ENCODE measurements around the gene SEC24D.

SEC24D gene

DNA sequence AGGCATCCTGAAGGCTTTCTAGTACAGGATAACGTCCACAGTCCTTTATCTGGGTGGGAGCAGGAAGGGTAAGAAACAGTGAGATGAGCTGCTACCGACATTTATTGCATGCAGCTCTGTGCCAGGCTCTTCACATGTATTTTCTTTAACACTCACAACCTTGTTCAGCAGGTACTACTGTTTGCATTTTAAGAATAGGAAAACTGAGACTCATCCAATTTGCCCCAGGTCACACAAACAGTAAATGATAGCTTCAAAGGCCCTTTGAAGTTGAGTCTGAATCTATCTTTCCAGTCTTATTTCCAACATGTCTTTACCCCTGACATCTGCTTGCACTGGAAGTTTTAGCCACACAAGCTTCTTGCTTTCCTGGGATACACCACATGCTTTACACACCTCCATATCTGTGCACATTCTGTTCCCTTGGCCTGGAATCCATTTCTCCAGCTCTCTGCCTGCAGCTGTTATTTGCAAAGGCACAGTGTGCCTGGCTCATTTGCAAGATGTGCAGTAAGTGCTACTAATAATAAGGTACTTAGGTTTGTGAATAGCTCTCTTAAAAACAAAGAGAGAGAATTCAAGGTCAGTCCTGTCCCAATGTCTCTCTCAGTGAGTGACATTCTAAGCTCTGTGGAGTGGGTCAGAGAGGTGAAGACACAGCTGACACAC lies 89.5 kb downstream of the SEC24D start:
- Histone ChIP-seq H3K4me3 (ENCODE audit: low read depth in 1 of 2, low read length in 2 of 2) (no peak overlapping the region), H3K27ac (ENCODE audit: low read length) (no peak overlapping the region), H3K4me1 (ENCODE audit: control insufficient read depth in 1 of 2, insufficient read depth in 2 of 2, low read length in 2 of 2) (peaks cover 3 to 21% of the 10 kb centered on the region in 2 donors), H3K36me3 (ENCODE audit: control insufficient read depth in 1 of 2, insufficient read depth in 2 of 2, low read length in 2 of 2) (peaks cover 15 to 16% of the 10 kb centered on the region in 2 donors), H3K9me3 (ENCODE audit: control insufficient read depth in 1 of 2, low read length in 2 of 2) (no peaks in the 10 kb centered on the region), H3K27me3 (ENCODE audit: low read depth, low read length) (no peaks in the 10 kb centered on the region)

DNA sequence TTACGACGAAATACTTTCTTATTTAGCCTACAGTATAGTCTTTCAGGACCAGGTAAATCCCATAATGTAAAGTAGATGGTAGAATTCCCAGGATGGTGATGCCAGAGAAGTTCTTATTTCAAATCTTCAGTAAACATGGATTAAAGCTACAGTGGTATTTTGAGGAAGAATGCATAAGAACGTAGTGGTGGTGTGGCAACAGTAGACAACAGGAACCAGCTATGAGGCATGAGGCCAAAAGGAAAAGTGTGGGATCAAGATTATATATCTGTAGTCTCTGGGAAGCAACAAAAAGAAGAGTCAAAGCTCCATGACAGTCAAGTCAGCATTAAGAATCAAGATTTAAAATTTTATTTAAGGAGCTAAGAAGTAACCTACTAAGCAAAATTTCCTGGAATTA lies 90.6 kb downstream of the SEC24D start:
- H3K4me3 ChIP-seq (ENCODE audit: low read depth in 1 of 2, low read length in 2 of 2): no peak overlapping the region
- H3K9me3 ChIP-seq (ENCODE audit: control insufficient read depth in 1 of 2, low read length in 2 of 2): no peaks in the 10 kb centered on the region
- peaks cover 3 to 24% of the 10 kb centered on the region in 2 donors for H3K4me1 ChIP-seq (ENCODE audit: control insufficient read depth in 1 of 2, insufficient read depth in 2 of 2, low read length in 2 of 2)
- peak overlapping the region; percentile 79 for H3K27ac ChIP-seq (ENCODE audit: low read length)
- no peaks in the 10 kb centered on the region for H3K27me3 ChIP-seq (ENCODE audit: low read depth, low read length)
- peaks cover 11 to 17% of the 10 kb centered on the region in 2 donors for H3K36me3 ChIP-seq (ENCODE audit: control insufficient read depth in 1 of 2, insufficient read depth in 2 of 2, low read length in 2 of 2)

- Histone ChIP-seq H3K27ac (ENCODE audit: low read length) (peak overlapping the region; percentile 79), H3K36me3 (ENCODE audit: control insufficient read depth in 1 of 2, insufficient read depth in 2 of 2, low read length in 2 of 2) (peaks cover 22 to 24% of the 10 kb centered on the region in 2 donors), H3K4me1 (ENCODE audit: control insufficient read depth in 1 of 2, insufficient read depth in 2 of 2, low read length in 2 of 2) (peaks cover 3 to 35% of the 10 kb centered on the region in 2 donors), H3K27me3 (ENCODE audit: low read depth, low read length) (no peaks in the 10 kb centered on the region), H3K4me3 (ENCODE audit: low read depth in 1 of 2, low read length in 2 of 2) (no peak overlapping the region), H3K9me3 (ENCODE audit: control insufficient read depth in 1 of 2, low read length in 2 of 2) (no peaks in the 10 kb centered on the region)
These were observed 92.1 kb downstream of the SEC24D start for GRCh38 chr4:118743867-118744266.

- Histone ChIP-seq H3K9me3 (ENCODE audit: control insufficient read depth in 1 of 2, low read length in 2 of 2) (no peaks in the 10 kb centered on the region), H3K27ac (ENCODE audit: low read length) (peak overlapping the region; percentile 53), H3K4me3 (ENCODE audit: low read depth in 1 of 2, low read length in 2 of 2) (no peak overlapping the region), H3K36me3 (ENCODE audit: control insufficient read depth in 1 of 2, insufficient read depth in 2 of 2, low read length in 2 of 2) (peaks cover 32 to 33% of the 10 kb centered on the region in 2 donors), H3K27me3 (ENCODE audit: low read depth, low read length) (no peaks in the 10 kb centered on the region), H3K4me1 (ENCODE audit: control insufficient read depth in 1 of 2, insufficient read depth in 2 of 2, low read length in 2 of 2) (peaks cover 3 to 48% of the 10 kb centered on the region in 2 donors)
These were observed 93.9 kb downstream of the SEC24D start for GRCh38 chr4:118742050-118742449.

DNA sequence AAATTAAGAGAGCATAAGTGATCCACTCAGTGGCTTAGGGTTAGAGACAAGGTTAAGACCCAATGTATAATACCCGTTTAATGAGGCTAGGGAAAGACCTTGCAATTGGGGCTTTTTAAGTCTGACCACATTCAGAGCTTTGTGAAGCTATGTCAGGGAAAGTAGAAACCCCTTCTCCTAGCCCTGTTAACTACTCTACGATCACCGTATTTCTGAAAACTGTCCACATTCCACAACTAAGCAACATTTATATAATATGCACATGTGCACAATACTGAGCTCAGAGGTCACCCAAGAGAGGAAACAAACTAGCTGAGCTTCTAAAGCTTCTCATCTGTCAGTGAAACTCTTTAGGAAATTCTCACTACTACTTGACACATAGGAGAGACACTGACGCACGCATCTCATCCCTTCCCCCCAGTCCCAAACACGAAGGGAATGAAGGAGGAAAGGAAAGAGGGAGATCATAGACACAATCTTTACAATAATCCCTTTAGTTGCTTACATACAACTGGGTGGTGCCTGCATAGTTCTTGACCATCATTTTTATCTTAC lies 94.5 kb downstream of the SEC24D start:
- Histone ChIP-seq H3K27ac (ENCODE audit: low read length) (peak overlapping the region; percentile 53), H3K4me3 (ENCODE audit: low read depth in 1 of 2, low read length in 2 of 2) (peak overlapping the region in 1 of 2 donors; percentile 4), H3K27me3 (ENCODE audit: low read depth, low read length) (no peaks in the 10 kb centered on the region), H3K4me1 (ENCODE audit: control insufficient read depth in 1 of 2, insufficient read depth in 2 of 2, low read length in 2 of 2) (peaks cover 1 to 47% of the 10 kb centered on the region in 2 donors), H3K36me3 (ENCODE audit: control insufficient read depth in 1 of 2, insufficient read depth in 2 of 2, low read length in 2 of 2) (peaks cover 35% of the 10 kb centered on the region in 2 donors), H3K9me3 (ENCODE audit: control insufficient read depth in 1 of 2, low read length in 2 of 2) (no peaks in the 10 kb centered on the region)

DNA sequence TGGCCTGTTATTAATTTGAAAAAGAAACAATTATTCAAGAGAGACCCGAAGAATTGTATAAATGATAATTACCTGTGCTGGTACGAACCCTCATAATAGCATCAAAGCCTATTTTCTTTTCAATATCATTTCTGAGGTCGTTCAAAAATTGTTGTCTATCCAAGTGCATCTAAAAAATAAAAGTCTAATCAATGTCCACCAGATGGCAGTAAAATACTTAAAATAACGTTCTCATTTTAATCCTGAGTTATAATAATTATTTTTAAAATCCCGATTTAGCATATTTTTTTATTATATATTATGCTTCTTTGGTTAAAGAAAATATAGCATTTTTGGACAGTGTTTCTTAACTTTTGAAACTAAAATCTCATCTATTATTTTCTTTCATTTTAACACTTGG lies 95.1 kb downstream of the SEC24D start:
- peaks cover 38 to 40% of the 10 kb centered on the region in 2 donors for H3K36me3 ChIP-seq (ENCODE audit: control insufficient read depth in 1 of 2, insufficient read depth in 2 of 2, low read length in 2 of 2)
- no peaks in the 10 kb centered on the region for H3K9me3 ChIP-seq (ENCODE audit: control insufficient read depth in 1 of 2, low read length in 2 of 2)
- peaks cover 0 to 49% of the 10 kb centered on the region in 2 donors for H3K4me1 ChIP-seq (ENCODE audit: control insufficient read depth in 1 of 2, insufficient read depth in 2 of 2, low read length in 2 of 2)
- H3K4me3 ChIP-seq (ENCODE audit: low read depth in 1 of 2, low read length in 2 of 2): peak overlapping the region in 1 of 2 donors; percentile 4
- peak overlapping the region; percentile 65 for H3K27ac ChIP-seq (ENCODE audit: low read length)
- no peaks in the 10 kb centered on the region for H3K27me3 ChIP-seq (ENCODE audit: low read depth, low read length)

DNA sequence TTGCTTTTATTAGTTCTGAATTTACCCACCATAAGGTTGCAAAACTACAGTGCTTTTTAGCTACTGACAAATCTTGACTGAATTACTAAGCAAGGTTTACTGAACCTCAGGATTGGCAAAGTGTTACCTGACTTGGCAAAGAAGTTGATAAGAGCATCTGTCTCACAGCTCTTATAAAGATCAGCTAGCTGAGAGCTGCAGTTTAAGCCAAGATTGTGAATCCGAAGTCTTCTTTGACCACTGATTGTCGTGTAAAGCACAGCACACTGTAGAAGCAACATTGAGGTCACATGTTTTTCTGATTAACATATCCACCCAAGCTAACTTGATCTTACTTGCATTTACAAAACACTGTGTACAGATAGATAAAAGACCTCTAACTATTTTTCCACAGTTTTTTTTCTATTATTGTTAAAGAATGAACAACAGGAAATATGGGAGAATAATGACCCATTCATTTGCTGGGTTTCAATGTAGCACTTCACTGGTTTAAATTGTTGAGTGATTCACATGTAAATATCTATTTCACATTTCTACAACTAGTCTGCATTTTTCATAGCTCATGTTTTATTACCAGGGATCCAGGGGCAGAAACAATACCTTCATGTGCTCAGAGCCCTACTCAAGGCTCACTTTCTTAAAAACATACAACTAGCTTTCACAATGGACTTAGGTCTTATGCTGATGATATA lies 96.8 kb downstream of the SEC24D start:
- peaks cover 36 to 49% of the 10 kb centered on the region in 2 donors for H3K36me3 ChIP-seq (ENCODE audit: control insufficient read depth in 1 of 2, insufficient read depth in 2 of 2, low read length in 2 of 2)

GRCh38 chr4:118738090-118738489 lies 97.8 kb downstream of the SEC24D start:
- H3K9me3 ChIP-seq (ENCODE audit: control insufficient read depth in 1 of 2, low read length in 2 of 2): no peaks in the 10 kb centered on the region
- H3K27ac ChIP-seq (ENCODE audit: low read length): peak overlapping the region; percentile 65
- H3K36me3 ChIP-seq (ENCODE audit: control insufficient read depth in 1 of 2, insufficient read depth in 2 of 2, low read length in 2 of 2): peaks cover 33 to 48% of the 10 kb centered on the region in 2 donors
- H3K4me1 ChIP-seq (ENCODE audit: control insufficient read depth in 1 of 2, insufficient read depth in 2 of 2, low read length in 2 of 2): peaks cover 0 to 43% of the 10 kb centered on the region in 2 donors
- H3K4me3 ChIP-seq (ENCODE audit: low read depth in 1 of 2, low read length in 2 of 2): no peak overlapping the region
- H3K27me3 ChIP-seq (ENCODE audit: low read depth, low read length): no peaks in the 10 kb centered on the region

More for the DNA sequence above, 96.8 kb downstream of the SEC24D start:
- Histone ChIP-seq H3K27me3 (ENCODE audit: low read depth, low read length) (no peaks in the 10 kb centered on the region), H3K27ac (ENCODE audit: low read length) (peak overlapping the region; percentile 65), H3K4me3 (ENCODE audit: low read depth in 1 of 2, low read length in 2 of 2) (no peak overlapping the region), H3K9me3 (ENCODE audit: control insufficient read depth in 1 of 2, low read length in 2 of 2) (no peaks in the 10 kb centered on the region), H3K4me1 (ENCODE audit: control insufficient read depth in 1 of 2, insufficient read depth in 2 of 2, low read length in 2 of 2) (peaks cover 0 to 43% of the 10 kb centered on the region in 2 donors)

DNA sequence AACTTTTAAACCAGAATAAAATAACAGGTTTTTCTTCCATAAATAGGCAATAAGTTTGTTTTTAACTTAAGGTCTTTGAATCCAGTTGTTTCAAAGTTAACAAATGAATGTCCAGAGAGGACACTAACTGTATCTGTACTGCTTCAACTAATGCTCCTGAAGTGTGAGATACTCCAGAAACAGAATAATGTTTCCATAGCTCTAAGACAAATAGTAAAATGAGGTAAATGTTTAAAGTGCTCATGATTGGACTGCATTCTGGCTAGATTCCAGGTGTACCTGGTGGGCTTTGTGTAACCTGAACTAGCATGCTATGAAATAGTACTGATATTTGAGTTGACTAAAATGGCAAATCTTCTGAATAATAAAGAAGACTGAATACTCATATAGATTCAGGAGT lies 99.0 kb downstream of the SEC24D start:
- Histone ChIP-seq H3K36me3 (ENCODE audit: control insufficient read depth in 1 of 2, insufficient read depth in 2 of 2, low read length in 2 of 2) (peaks cover 41 to 55% of the 10 kb centered on the region in 2 donors), H3K4me3 (ENCODE audit: low read depth in 1 of 2, low read length in 2 of 2) (no peak overlapping the region), H3K27me3 (ENCODE audit: low read depth, low read length) (no peaks in the 10 kb centered on the region), H3K4me1 (ENCODE audit: control insufficient read depth in 1 of 2, insufficient read depth in 2 of 2, low read length in 2 of 2) (peaks cover 0 to 40% of the 10 kb centered on the region in 2 donors), H3K27ac (ENCODE audit: low read length) (no peak overlapping the region), H3K9me3 (ENCODE audit: control insufficient read depth in 1 of 2, low read length in 2 of 2) (no peaks in the 10 kb centered on the region)

DNA sequence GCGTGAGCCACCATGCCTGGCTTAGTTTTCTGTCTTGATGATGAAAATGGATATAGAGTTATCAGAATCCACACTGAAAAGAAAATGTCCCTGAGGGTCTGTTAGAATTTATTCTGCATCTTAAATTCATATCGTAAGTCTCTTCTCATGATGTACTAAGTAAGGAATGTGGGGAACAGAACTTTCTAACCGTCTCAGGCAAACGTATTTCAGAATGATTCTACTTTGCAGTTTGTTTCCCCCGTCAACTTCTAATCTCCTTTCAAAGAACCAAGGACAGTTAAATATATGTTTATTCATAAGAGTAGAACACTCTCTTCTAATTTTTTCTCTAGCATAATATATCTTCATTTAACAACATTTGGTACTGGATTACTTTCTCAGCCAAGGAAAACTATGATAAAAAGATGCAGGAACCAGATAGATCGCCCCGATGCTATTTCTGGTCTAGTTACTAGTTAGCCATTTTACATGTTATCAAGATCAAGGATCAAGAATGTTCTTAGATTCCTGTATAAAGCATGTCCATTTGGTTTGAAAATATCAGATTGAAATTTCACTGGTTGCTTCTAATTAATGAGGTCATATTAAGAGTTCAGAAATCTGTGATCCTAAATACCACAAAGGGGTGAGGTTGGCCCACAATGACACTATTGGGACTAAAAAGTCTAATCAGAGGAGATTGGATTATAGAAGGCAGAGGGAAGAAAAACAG lies 101.3 kb downstream of the SEC24D start:
- Histone ChIP-seq H3K9me3 (ENCODE audit: control insufficient read depth in 1 of 2, low read length in 2 of 2) (no peaks in the 10 kb centered on the region), H3K27ac (ENCODE audit: low read length) (no peak overlapping the region), H3K4me3 (ENCODE audit: low read depth in 1 of 2, low read length in 2 of 2) (no peak overlapping the region), H3K4me1 (ENCODE audit: control insufficient read depth in 1 of 2, insufficient read depth in 2 of 2, low read length in 2 of 2) (peaks cover 0 to 33% of the 10 kb centered on the region in 2 donors), H3K36me3 (ENCODE audit: control insufficient read depth in 1 of 2, insufficient read depth in 2 of 2, low read length in 2 of 2) (peaks cover 47 to 68% of the 10 kb centered on the region in 2 donors), H3K27me3 (ENCODE audit: low read depth, low read length) (no peaks in the 10 kb centered on the region)

All from muscle layer of duodenum (tissue), 2 donors.